H9 (cell line): ENCODE data around the gene KRTAP19-4. TPM values are rescaled to one million over a fixed set of nuclear protein-coding genes. Genes with fewer than 3 reads are reported as not detected.

Experiments used
- DNase-seq: peaks from one replicate; pipeline ENCODE4 v3.0.0-alpha.2; 2017
- H2AFZ ChIP-seq: one replicate; pipeline ENCODE4 v1.6.1; 2013; ENCODE audit warnings: mild to moderate bottlenecking, low read length, control low read depth, moderate library complexity
- H2AK5ac ChIP-seq: 2 replicates; pipeline ENCODE4 v1.6.1; 2013; ENCODE audit warnings: low read length, control low read depth, mixed read lengths; ENCODE audit not compliant: insufficient read length
- H2BK120ac ChIP-seq: one replicate; pipeline ENCODE4 v1.6.1; 2013; ENCODE audit warnings: low read depth, mild to moderate bottlenecking, low read length, control low read depth, inconsistent platforms; ENCODE audit not compliant: poor library complexity, severe bottlenecking
- H2BK12ac ChIP-seq: 2 replicates; pipeline ENCODE4 v1.6.1; 2013; ENCODE audit warnings: low read length, control low read depth, mixed read lengths, low read depth; ENCODE audit not compliant: insufficient read length
- H2BK15ac ChIP-seq: 2 replicates; pipeline ENCODE4 v1.6.1; 2013; ENCODE audit warnings: low read depth, low read length, control low read depth
- H2BK20ac ChIP-seq: one replicate; pipeline ENCODE4 v1.6.1; 2013; ENCODE audit warnings: low read depth, mild to moderate bottlenecking, low read length, control low read depth, inconsistent platforms; ENCODE audit not compliant: poor library complexity, severe bottlenecking
- H2BK5ac ChIP-seq: 2 replicates; pipeline ENCODE4 v1.6.1; 2013; ENCODE audit warnings: low read length, control low read depth, mixed read lengths; ENCODE audit not compliant: insufficient read length
- H3K14ac ChIP-seq: 2 replicates; pipeline ENCODE4 v1.6.1; 2013; ENCODE audit warnings: low read length, control low read depth; ENCODE audit not compliant: insufficient read depth
- H3K18ac ChIP-seq: 2 replicates; pipeline ENCODE4 v1.6.1; 2013; ENCODE audit warnings: low read depth, mild to moderate bottlenecking, mixed read lengths, low read length, control low read depth; ENCODE audit not compliant: insufficient read length
- H3K23ac ChIP-seq: 2 replicates; pipeline ENCODE4 v1.6.1; 2013; ENCODE audit warnings: low read length, control low read depth, mixed read lengths, low read depth; ENCODE audit not compliant: insufficient read length
- H3K23me2 ChIP-seq: 2 replicates; pipeline ENCODE4 v1.6.1; 2013; ENCODE audit warnings: low read depth, mild to moderate bottlenecking, mixed read lengths, low read length, control low read depth; ENCODE audit not compliant: insufficient read length, poor library complexity, severe bottlenecking
- H3K27ac ChIP-seq: 2 replicates; pipeline ENCODE4 v1.5.1; 2013; ENCODE audit warnings: low read length, control low read depth, mixed read lengths, low read depth; ENCODE audit not compliant: insufficient read length
- H3K27me3 ChIP-seq: 2 replicates; pipeline ENCODE4 v1.6.1; 2013; ENCODE audit warnings: low read length, control low read depth, inconsistent platforms; ENCODE audit not compliant: insufficient read depth
- H3K4ac ChIP-seq: 2 replicates; pipeline ENCODE4 v1.6.1; 2013; ENCODE audit warnings: low read depth, mild to moderate bottlenecking, control low read depth, inconsistent platforms, low read length, moderate library complexity
- H3K4me1 ChIP-seq: 2 replicates; pipeline ENCODE4 v1.6.1; 2013; ENCODE audit warnings: low read length, control low read depth, inconsistent platforms; ENCODE audit not compliant: insufficient read depth
- H3K4me2 ChIP-seq: 2 replicates; pipeline ENCODE4 v1.6.1; 2013; ENCODE audit warnings: low read length, control low read depth, mixed read lengths; ENCODE audit not compliant: insufficient read length, insufficient read depth
- H3K56ac ChIP-seq: 2 replicates; pipeline ENCODE4 v1.6.1; 2013; ENCODE audit warnings: low read depth, mild to moderate bottlenecking, mixed read lengths, low read length, control low read depth; ENCODE audit not compliant: insufficient read length
- H3K79me1 ChIP-seq: 2 replicates; pipeline ENCODE4 v1.6.1; 2013; ENCODE audit warnings: low read depth, mild to moderate bottlenecking, moderate library complexity, low read length, control low read depth, inconsistent platforms; ENCODE audit not compliant: insufficient read depth, poor library complexity, severe bottlenecking
- H3K79me2 ChIP-seq: 2 replicates; pipeline ENCODE4 v1.6.1; 2013; ENCODE audit warnings: low read length, control low read depth, inconsistent platforms; ENCODE audit not compliant: insufficient read depth
- H3K9ac ChIP-seq: 2 replicates; pipeline ENCODE4 v1.6.1; 2013; ENCODE audit warnings: low read length, control low read depth, mixed read lengths; ENCODE audit not compliant: insufficient read length; ENCODE audit errors: extremely low read depth
- H3K9me3 ChIP-seq: one replicate; pipeline ENCODE4 v1.6.1; 2013; ENCODE audit warnings: low read depth, low read length, inconsistent platforms; ENCODE audit not compliant: control insufficient read depth
- H3T11ph ChIP-seq: one replicate; pipeline ENCODE4 v1.6.1; 2013; ENCODE audit warnings: mild to moderate bottlenecking, low read length, control low read depth, inconsistent platforms
- H4K20me1 ChIP-seq: one replicate; pipeline ENCODE4 v1.6.1; 2013; ENCODE audit not compliant: control insufficient read depth, insufficient read length, insufficient read depth
- H4K5ac ChIP-seq: 2 replicates; pipeline ENCODE4 v1.6.1; 2013; ENCODE audit warnings: low read depth, mild to moderate bottlenecking, mixed read lengths, low read length, control low read depth; ENCODE audit not compliant: insufficient read length
- H4K8ac ChIP-seq: replicated peaks from 2 replicates; pipeline ENCODE4 v1.6.1; 2013; ENCODE audit warnings: low read length, control low read depth, mixed read lengths, low read depth; ENCODE audit not compliant: insufficient read length
- H4K91ac ChIP-seq: 2 replicates; pipeline ENCODE4 v1.6.1; 2013; ENCODE audit warnings: low read depth, mild to moderate bottlenecking, moderate library complexity, mixed read lengths, low read length, control low read depth; ENCODE audit not compliant: insufficient read length
- H3K27ac Mint-ChIP-seq, 3 experiments: 2 replicates in 2 of 3; 3 replicates in 1 of 3; pipeline ENCODE4 v1.8.0; 2020 to 2021; ENCODE audit warnings: mixed read lengths in 3 of 3, mild to moderate bottlenecking in 1 of 3, moderate library complexity in 1 of 3
- H3K27me3 Mint-ChIP-seq: 2 replicates; pipeline ENCODE4 v1.8.0; 2021; ENCODE audit warnings: low read depth, mild to moderate bottlenecking, moderate library complexity, mixed read lengths
- H3K36me3 Mint-ChIP-seq, 3 experiments: 2 replicates in 2 of 3; 3 replicates in 1 of 3; pipeline ENCODE4 v1.8.0; 2020 to 2021; ENCODE audit warnings: low read depth in 3 of 3, mixed read lengths in 3 of 3; ENCODE audit not compliant: insufficient read depth in 1 of 3
- H3K4me1 Mint-ChIP-seq, 2 experiments: 2 replicates each; pipeline ENCODE4 v1.8.0; 2020; ENCODE audit warnings: mixed read lengths in 2 of 2
- H3K4me3 Mint-ChIP-seq, 2 experiments: 2 replicates in 1 of 2; 3 replicates in 1 of 2; pipeline ENCODE4 v1.8.0; 2020 to 2021; ENCODE audit warnings: mild to moderate bottlenecking in 2 of 2, mixed read lengths in 2 of 2, moderate library complexity in 1 of 2
- H3K9me3 Mint-ChIP-seq, 2 experiments: 2 replicates in 1 of 2; 3 replicates in 1 of 2; pipeline ENCODE4 v1.8.0; 2020; ENCODE audit warnings: mild to moderate bottlenecking in 2 of 2, mixed read lengths in 2 of 2, moderate library complexity in 1 of 2
- CTCF ChIP-seq: fragments of 200-600 bp; sonication (generic); conservative IDR thresholded peaks from 3 replicates; pipeline ENCODE4 v1.8.0; 2021; ENCODE audit warnings: antibody characterized with exemption, mild to moderate bottlenecking
- WGBS: extraction: QIAGEN DNeasy Blood & Tissue Kit; methylation state at CpG from one replicate; pipeline ENCODE4 v1.1.7; 2013; ENCODE audit warnings: missing lambda C conversion rate, low lambda C conversion rate, mixed read lengths; ENCODE audit not compliant: insufficient read length; ENCODE audit errors: extremely low coverage; 5-methylcytosine and 5-hydroxymethylcytosine counted together
- total RNA-seq: library from RNA; stranded (reverse); gene quantifications from 2 replicates; pipeline ENCODE4 v1.2.1, GENCODE V29; 2021

Gene KRTAP19-4
- total RNA-seq, 1 experiment from 2014 or later: not detected

- Histone ChIP-seq H3K14ac (no peak within 1 kb of the TSS), H3K23ac (no peak within 1 kb of the TSS), H2BK15ac (no peak within 1 kb of the TSS), H3K18ac (no peak within 1 kb of the TSS), H3K9me3 (no peaks in the 10 kb centered on the region), H4K20me1 (no peaks in the 10 kb centered on the region), H3K27ac (no peak within 1 kb of the TSS), H3K4ac (no peak within 1 kb of the TSS), H4K91ac (no peak within 1 kb of the TSS), H2BK120ac (no peak within 1 kb of the TSS), H2AFZ (no peak within 1 kb of the TSS), H3K79me2 (no peaks in the 10 kb centered on the region), H3K79me1 (no peaks in the 10 kb centered on the region), H3K27me3 (no peaks in the 10 kb centered on the region), H2BK20ac (no peak within 1 kb of the TSS), H3K4me2 (no peak within 1 kb of the TSS), H4K5ac (no peak within 1 kb of the TSS), H2AK5ac (no peak within 1 kb of the TSS), H3K23me2 (no peaks in the 10 kb centered on the region), H3K9ac (no peak within 1 kb of the TSS), H2BK5ac (no peak within 1 kb of the TSS), H4K8ac (no peak within 1 kb of the TSS), H3K56ac (no peak within 1 kb of the TSS), H3K4me1 (no peaks in the 10 kb centered on the region), H3T11ph (no peak within 1 kb of the TSS), H2BK12ac (no peak within 1 kb of the TSS)
- no peaks in the 10 kb centered on the region for H3K4me1 Mint-ChIP-seq
- H3K4me3 Mint-ChIP-seq: no peak within 1 kb of the TSS
- H3K27ac Mint-ChIP-seq: no peak within 1 kb of the TSS
- no peak for DNase-seq
- TF ChIP-seq CTCF: no peak
- peaks cover 17 to 26% of the 10 kb centered on the region in 2 experiments for H3K9me3 Mint-ChIP-seq
- no CpG with 5 or more reads among the region's 2 CpGs for WGBS
- no peaks in the 10 kb centered on the region; the same call in 1 of the 2 replicates for H3K27me3 Mint-ChIP-seq
- peaks cover 2 to 19% (median 6%) of the 10 kb centered on the region in 3 experiments; a peak in 5 of 7 replicates for H3K36me3 Mint-ChIP-seq
Measured at GRCh38 chr21:30491963-30492428, 5.0 kb downstream of the KRTAP19-4 start, which contains the start of gene KRTAP19-3. Gene KRTAP19-3 (minus strand): TSS chr21:30492013. CDS start chr21:30491957, 56 bp downstream.
